ENCODE results near the gene DYNLL1.

DNA sequence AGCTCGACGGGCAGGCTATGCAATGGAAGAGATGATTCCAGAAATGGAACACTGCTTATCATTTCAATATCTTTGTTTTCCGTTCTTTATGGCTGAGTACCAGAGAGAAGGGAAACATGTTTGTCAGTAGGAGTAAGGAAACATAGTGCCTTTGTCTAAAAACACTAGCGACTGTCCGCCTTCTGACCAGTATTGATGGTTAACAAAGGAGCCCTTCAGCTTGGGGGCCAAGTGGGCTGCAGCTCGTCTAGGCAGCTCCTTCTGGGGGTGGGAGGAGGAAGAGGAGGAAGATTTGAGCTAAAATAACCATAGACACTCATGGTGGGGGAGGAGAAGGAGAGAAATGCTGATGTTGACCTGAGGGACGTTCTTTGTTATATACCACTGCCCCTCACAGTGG is 18.1 kb downstream of the DYNLL1 start:
- TF ChIP-seq CTCF (IDR thresholded peaks at IDR 0.05) (no peak), POLR2A (IDR thresholded peaks at IDR 0.05) (no peak), POLR2AphosphoS5 (IDR thresholded peaks at IDR 0.05; ENCODE audit: insufficient read depth in 1 of 2, low read depth in 1 of 2) (no peak)

All from vagina (tissue), 2 donors.